ENCODE results near the gene FATE1. TPM values are rescaled to one million over a fixed set of nuclear protein-coding genes. Genes with fewer than 3 reads are reported as not detected.
"Not testable (repeated sequence)": the region's sequence is repeated elsewhere in the genome, so short reads cannot be mapped to it uniquely, and the experiment has no call there.

FATE1 gene
- total RNA-seq, 3 donors from 2014 or later, result not detected

GRCh38 chrX:151695583-151696340 is 20.1 kb upstream of the FATE1 start:
- Histone ChIP-seq H3K4me1 (ENCODE audit: low read depth) (no peaks in the 10 kb centered on the region), H3K4me3 (no peak overlapping the region), H3K9me3 (no peaks in the 10 kb centered on the region), H3K36me3 (ENCODE audit: low read depth) (no peaks in the 10 kb centered on the region)
- no peak for DNase-seq
- no peak for TF ChIP-seq CTCF (IDR thresholded peaks at IDR 0.05)
- ATAC-seq, result no peak
- intact Hi-C loops (cut with DNase I, micrococcal nuclease), result no loop called here

- H3K4me3 ChIP-seq; H3K36me3 ChIP-seq (ENCODE audit: low read depth); ATAC-seq; H3K4me1 ChIP-seq (ENCODE audit: low read depth); DNase-seq; intact Hi-C loops (cut with DNase I, micrococcal nuclease); H3K9me3 ChIP-seq: not testable (repeated sequence)
Observed at GRCh38 chrX:151697082-151697481, 18.8 kb upstream of the FATE1 start.

- DNase-seq, result no peak
- H3K4me3 ChIP-seq, result no peak overlapping the region
- ATAC-seq, result peak; percentile 29
- H3K36me3 ChIP-seq (ENCODE audit: low read depth), result no peaks in the 10 kb centered on the region
- no peak for TF ChIP-seq CTCF (IDR thresholded peaks at IDR 0.05)
- intact Hi-C loops (cut with DNase I, micrococcal nuclease), result no loop called here
- no peaks in the 10 kb centered on the region for H3K4me1 ChIP-seq (ENCODE audit: low read depth)
- H3K9me3 ChIP-seq, result no peaks in the 10 kb centered on the region
Observed at GRCh38 chrX:151697522-151697921, 18.3 kb upstream of the FATE1 start.

- intact Hi-C loops (cut with DNase I, micrococcal nuclease), result no loop called here
- ATAC-seq (no peak), DNase-seq (no peak)
- H3K9me3 ChIP-seq, result no peaks in the 10 kb centered on the region
- no peaks in the 10 kb centered on the region for H3K4me1 ChIP-seq (ENCODE audit: low read depth)
- no peak for TF ChIP-seq CTCF (IDR thresholded peaks at IDR 0.05)
- no peak overlapping the region for H3K4me3 ChIP-seq
- H3K36me3 ChIP-seq (ENCODE audit: low read depth), result no peaks in the 10 kb centered on the region
Observed at GRCh38 chrX:151698485-151698884, 17.4 kb upstream of the FATE1 start.

- no peak for TF ChIP-seq CTCF (IDR thresholded peaks at IDR 0.05)
- Histone ChIP-seq H3K9me3 (no peaks in the 10 kb centered on the region), H3K36me3 (ENCODE audit: low read depth) (no peaks in the 10 kb centered on the region), H3K4me3 (no peak overlapping the region), H3K4me1 (ENCODE audit: low read depth) (no peaks in the 10 kb centered on the region)
- intact Hi-C loops (cut with DNase I, micrococcal nuclease), result no loop called here
- DNase-seq (no peak), ATAC-seq (no peak)
Observed at GRCh38 chrX:151699746-151700145, 16.1 kb upstream of the FATE1 start.

- intact Hi-C loops (cut with DNase I, micrococcal nuclease), result no loop called here
- H3K36me3 ChIP-seq (ENCODE audit: low read depth), result no peaks in the 10 kb centered on the region
- H3K4me3 ChIP-seq, result no peak overlapping the region
- ATAC-seq (no peak), DNase-seq (no peak)
- H3K9me3 ChIP-seq, result no peaks in the 10 kb centered on the region
- H3K4me1 ChIP-seq (ENCODE audit: low read depth), result no peaks in the 10 kb centered on the region
- no peak for TF ChIP-seq CTCF (IDR thresholded peaks at IDR 0.05)
Observed at GRCh38 chrX:151700581-151700980, 15.3 kb upstream of the FATE1 start.
